ENCODE data around the gene FNBP1.

- TF ChIP-seq CTCF (IDR thresholded peaks at IDR 0.05) (no peak), POLR2A (IDR thresholded peaks at IDR 0.05) (no peak), EP300 (IDR thresholded peaks at IDR 0.05) (no peak), POLR2AphosphoS5 (IDR thresholded peaks at IDR 0.05) (no peak)
Observed at GRCh38 chr9:130002320-130002719, 40.7 kb downstream of the FNBP1 start.
